Trophoblast cell (in vitro differentiated cells and primary cell): ENCODE data around the gene P2RY6.
A peak's percentile ranks its signal among the peaks of the same experiment; 100 is the strongest.

Experiments
- DNase-seq, 2 donors: peaks; one replicate each; pipeline ENCODE4 v3.0.0-alpha.2; 2016
- H2AFZ ChIP-seq: 2 replicates; pipeline ENCODE4 v1.6.1; 2013; ENCODE audit warnings: low read length, moderate library complexity, mild to moderate bottlenecking; ENCODE audit not compliant: insufficient read depth, poor library complexity
- H2AK5ac ChIP-seq: 2 replicates; pipeline ENCODE4 v1.6.1; 2013; ENCODE audit warnings: mild to moderate bottlenecking, low read length
- H2BK120ac ChIP-seq: 2 replicates; pipeline ENCODE4 v1.6.1; 2013; ENCODE audit warnings: low read length, mild to moderate bottlenecking, moderate library complexity; ENCODE audit not compliant: insufficient read depth, poor library complexity
- H2BK12ac ChIP-seq: 2 replicates; pipeline ENCODE4 v1.6.1; 2013; ENCODE audit warnings: mild to moderate bottlenecking, low read length, moderate library complexity
- H2BK5ac ChIP-seq: 2 replicates; pipeline ENCODE4 v1.6.1; 2013; ENCODE audit warnings: low read length, low read depth, moderate library complexity, mild to moderate bottlenecking; ENCODE audit not compliant: poor library complexity
- H3K14ac ChIP-seq: 2 replicates; pipeline ENCODE4 v1.6.1; 2013; ENCODE audit warnings: mild to moderate bottlenecking, low read length
- H3K18ac ChIP-seq: 2 replicates; pipeline ENCODE4 v1.6.1; 2013; ENCODE audit warnings: mild to moderate bottlenecking, low read length
- H3K23ac ChIP-seq: 2 replicates; pipeline ENCODE4 v1.6.1; 2013; ENCODE audit warnings: low read length
- H3K27ac ChIP-seq: 2 replicates; pipeline ENCODE4 v1.5.1; 2013; ENCODE audit warnings: low read depth, mild to moderate bottlenecking, inconsistent platforms, low read length, moderate library complexity
- H3K27me3 ChIP-seq: 2 replicates; pipeline ENCODE4 v1.6.1; 2013; ENCODE audit warnings: inconsistent platforms, mild to moderate bottlenecking, low read length, moderate library complexity; ENCODE audit not compliant: insufficient read depth
- H3K36me3 ChIP-seq, 2 experiments: 1 replicate in 1 of 2; 2 replicates in 1 of 2; pipeline ENCODE4 v1.6.1; 2013; ENCODE audit warnings: low read length in 2 of 2, mild to moderate bottlenecking in 2 of 2, moderate library complexity in 1 of 2; ENCODE audit not compliant: insufficient read depth in 2 of 2, control insufficient read depth in 1 of 2
- H3K4ac ChIP-seq: 2 replicates; pipeline ENCODE4 v1.6.1; 2013; ENCODE audit warnings: low read depth, mild to moderate bottlenecking, low read length, moderate library complexity
- H3K4me1 ChIP-seq, 2 experiments: 1 replicate in 1 of 2; 2 replicates in 1 of 2; pipeline ENCODE4 v1.6.1; 2013; ENCODE audit warnings: low read length in 2 of 2, mild to moderate bottlenecking in 2 of 2, moderate library complexity in 1 of 2; ENCODE audit not compliant: insufficient read depth in 2 of 2, control insufficient read depth in 1 of 2
- H3K4me2 ChIP-seq: 2 replicates; pipeline ENCODE4 v1.6.1; 2013; ENCODE audit warnings: inconsistent platforms, mild to moderate bottlenecking, low read length, moderate library complexity
- H3K4me3 ChIP-seq: 2 replicates; pipeline ENCODE4 v1.5.1; 2013; ENCODE audit warnings: mild to moderate bottlenecking, low read depth, low read length, inconsistent platforms
- H3K79me1 ChIP-seq: one replicate; pipeline ENCODE4 v1.6.1; 2013; ENCODE audit warnings: low read length
- H3K79me2 ChIP-seq: 2 replicates; pipeline ENCODE4 v1.6.1; 2013; ENCODE audit warnings: low read length, mild to moderate bottlenecking; ENCODE audit not compliant: control insufficient read depth, insufficient read depth, poor library complexity
- H3K9ac ChIP-seq: 2 replicates; pipeline ENCODE4 v1.6.1; 2013; ENCODE audit warnings: mild to moderate bottlenecking, low read length
- H3K9me3 ChIP-seq: 2 replicates; pipeline ENCODE4 v1.6.1; 2013; ENCODE audit warnings: low read depth, mild to moderate bottlenecking, control low read depth, inconsistent platforms, low read length; ENCODE audit not compliant: insufficient read depth
- H4K12ac ChIP-seq: 2 replicates; pipeline ENCODE4 v1.6.1; 2013; ENCODE audit warnings: low read depth, mild to moderate bottlenecking, low read length, moderate library complexity
- H4K8ac ChIP-seq: 2 replicates; pipeline ENCODE4 v1.6.1; 2013; ENCODE audit warnings: low read depth, mild to moderate bottlenecking, low read length, moderate library complexity
- H4K91ac ChIP-seq: one replicate; pipeline ENCODE4 v1.6.1; 2013; ENCODE audit warnings: low read depth, mild to moderate bottlenecking, low read length, moderate library complexity
- WGBS: extraction: QIAGEN DNeasy Blood & Tissue Kit; methylation state at CpG from one replicate; pipeline ENCODE4 v1.1.7; 2013; ENCODE audit warnings: missing lambda C conversion rate; ENCODE audit not compliant: insufficient read length, insufficient coverage; ENCODE audit errors: extremely low coverage; 5-methylcytosine and 5-hydroxymethylcytosine counted together

The P2RY6 gene

GRCh38 chr11:73226297-73227006, 45.7 kb upstream of the P2RY6 start:
- no peaks in the 10 kb centered on the region for H3K27me3 ChIP-seq
- no peak overlapping the region for H2AFZ ChIP-seq
- H4K12ac ChIP-seq = no peak overlapping the region
- no peak overlapping the region for H3K23ac ChIP-seq
- no peak overlapping the region for H2BK5ac ChIP-seq
- peaks cover 52 to 57% of the 10 kb centered on the region in 2 experiments for H3K4me1 ChIP-seq
- peak overlapping the region; percentile 33 for H4K91ac ChIP-seq
- no peak overlapping the region for H3K4me3 ChIP-seq
- no peak overlapping the region for H3K4me2 ChIP-seq
- WGBS = no CpG with 5 or more reads among the region's 8 CpGs
- peak overlapping the region; percentile 83 for H2BK12ac ChIP-seq
- no peak overlapping the region for H3K18ac ChIP-seq
- H2AK5ac ChIP-seq = peak overlapping the region; percentile 27
- peaks cover 11% of the 10 kb centered on the region for H3K79me2 ChIP-seq
- H4K8ac ChIP-seq = peak overlapping the region; percentile 1
- no peak overlapping the region for H3K9ac ChIP-seq
- H3K36me3 ChIP-seq = no peaks in the 10 kb centered on the region
- H3K79me1 ChIP-seq = peaks cover 33% of the 10 kb centered on the region
- no peak overlapping the region for H3K14ac ChIP-seq
- H3K27ac ChIP-seq = no peak overlapping the region
- H3K9me3 ChIP-seq = no peaks in the 10 kb centered on the region
- H2BK120ac ChIP-seq = peak overlapping the region; percentile 59
- no peak for DNase-seq
- peak overlapping the region; percentile 2 for H3K4ac ChIP-seq

GRCh38 chr11:73227571-73228211, 44.4 kb upstream of the P2RY6 start:
- WGBS = no CpG with 5 or more reads among the region's 12 CpGs
- peak overlapping the region; percentile 45 for H2BK12ac ChIP-seq
- no peak overlapping the region for H4K12ac ChIP-seq
- H3K27ac ChIP-seq = peak overlapping the region; percentile 48
- peak overlapping the region; percentile 5 for H2BK5ac ChIP-seq
- H3K23ac ChIP-seq = no peak overlapping the region
- H3K4me3 ChIP-seq = no peak overlapping the region
- H2AK5ac ChIP-seq = peak overlapping the region; percentile 80
- DNase-seq = peak; percentile 98
- H3K27me3 ChIP-seq = no peaks in the 10 kb centered on the region
- peak overlapping the region; percentile 59 for H4K8ac ChIP-seq
- peaks cover 11% of the 10 kb centered on the region for H3K79me2 ChIP-seq
- peak overlapping the region; percentile 31 for H4K91ac ChIP-seq
- H2AFZ ChIP-seq = no peak overlapping the region
- no peaks in the 10 kb centered on the region for H3K36me3 ChIP-seq
- H3K79me1 ChIP-seq = peaks cover 33% of the 10 kb centered on the region
- peak overlapping the region; percentile 75 for H3K4ac ChIP-seq
- no peak overlapping the region for H3K9ac ChIP-seq
- peak overlapping the region; percentile 85 for H3K18ac ChIP-seq
- peak overlapping the region; percentile 1 for H3K4me2 ChIP-seq
- H3K9me3 ChIP-seq = no peaks in the 10 kb centered on the region
- H3K4me1 ChIP-seq = peaks cover 51 to 53% of the 10 kb centered on the region in 2 experiments
- peak overlapping the region; percentile 1 for H2BK120ac ChIP-seq
- peak overlapping the region; percentile 13 for H3K14ac ChIP-seq

GRCh38 chr11:73228268-73229134, 43.6 kb upstream of the P2RY6 start:
- Histone ChIP-seq H2BK5ac (peak overlapping the region; percentile 31), H3K4me3 (no peak overlapping the region), H3K27ac (no peak overlapping the region), H2AFZ (no peak overlapping the region), H3K79me1 (peaks cover 33% of the 10 kb centered on the region), H3K4me1 (peaks cover 51 to 53% of the 10 kb centered on the region in 2 experiments), H4K8ac (no peak overlapping the region), H3K9ac (no peak overlapping the region), H3K14ac (no peak overlapping the region), H2BK120ac (peak overlapping the region; percentile 8), H4K91ac (peak overlapping the region; percentile 5), H3K9me3 (no peaks in the 10 kb centered on the region), H3K27me3 (no peaks in the 10 kb centered on the region), H3K4me2 (peak overlapping the region; percentile 3), H4K12ac (no peak overlapping the region), H3K23ac (no peak overlapping the region), H3K18ac (peak overlapping the region; percentile 10), H2BK12ac (peak overlapping the region; percentile 20), H3K4ac (no peak overlapping the region), H2AK5ac (no peak overlapping the region), H3K36me3 (no peaks in the 10 kb centered on the region), H3K79me2 (peaks cover 11% of the 10 kb centered on the region)
- no CpG with 5 or more reads among the region's 4 CpGs for WGBS
- DNase-seq = no peak

GRCh38 chr11:73229321-73229895, 42.7 kb upstream of the P2RY6 start:
- Histone ChIP-seq H3K9me3 (no peaks in the 10 kb centered on the region), H3K36me3 (peaks cover 0 to 2% of the 10 kb centered on the region in 2 experiments), H3K14ac (no peak overlapping the region), H2BK12ac (no peak overlapping the region), H3K79me1 (peaks cover 28% of the 10 kb centered on the region), H2BK120ac (no peak overlapping the region), H3K9ac (no peak overlapping the region), H3K4ac (no peak overlapping the region), H3K4me1 (peaks cover 45 to 48% of the 10 kb centered on the region in 2 experiments), H2AFZ (no peak overlapping the region), H3K27me3 (no peaks in the 10 kb centered on the region), H2BK5ac (no peak overlapping the region), H3K27ac (no peak overlapping the region), H3K4me2 (no peak overlapping the region), H4K91ac (no peak overlapping the region), H4K8ac (no peak overlapping the region), H3K23ac (no peak overlapping the region), H3K79me2 (peaks cover 9% of the 10 kb centered on the region), H3K18ac (no peak overlapping the region), H2AK5ac (peak overlapping the region; percentile 6), H4K12ac (no peak overlapping the region), H3K4me3 (no peak overlapping the region)
- WGBS = no CpG with 5 or more reads among the region's 11 CpGs
- no peak for DNase-seq
